K562 (cell line): ENCODE results near the gene DMXL1. TPM values are rescaled to one million over a fixed set of nuclear protein-coding genes. Genes with fewer than 3 reads are reported as not detected.

Experiments used
- ATAC-seq: fragments of 200-7000 bp; cut with Tn5 transposase; 3 replicates; pipeline ENCODE4 v1.9.1; 2020; ENCODE audit warnings: moderate library complexity
- BruUV-seq: library from RNA; stranded (reverse); fragments of 400-500 nt; replicated peaks from 2 replicates; lab custom pipeline; 2021; lab: Mats Ljungman, UMichigan
- CTCF ChIA-PET: fragments of 300-600 bp; formaldehyde crosslinking; extraction: SDS; loops from one replicate; lab custom pipeline; 2021; ENCODE audit warnings: low intra/inter-chr PET ratio; lab: Yijun Ruan, JAX
- POLR2A ChIA-PET: fragments of 300-600, 350-650 bp; sonication (Branson Sonifier 250); formaldehyde crosslinking; extraction: SDS; loops from one replicate; lab custom pipeline; 2021; ENCODE audit warnings: antibody characterized with exemption, inconsistent platforms; lab: Yijun Ruan, JAX
- DNase-seq, 4 experiments: peaks; one replicate each; pipeline versions ENCODE4 v3.0.0 to v3.0.0-alpha.2; 2011 to 2018; ENCODE audit warnings: low spot score in 3 of 4, mixed read lengths in 3 of 4; ENCODE audit errors: extremely low read depth in 1 of 4
- FAIRE-seq: peaks from 2 replicates; lab custom pipeline; 2011; peaks lifted over from hg19 to GRCh38; lab: Jason Lieb, UNC
- H2AFZ ChIP-seq: 2 replicates; pipeline ENCODE4 v1.6.0; 2011; ENCODE audit warnings: low read depth, low read length, control low read depth, inconsistent platforms
- H3K27ac ChIP-seq: fragments of 200-600 bp; 3 replicates; pipeline ENCODE4 v1.8.0; 2011; ENCODE audit warnings: low read depth, mild to moderate bottlenecking, control low read depth, inconsistent platforms, low read length, moderate library complexity, mixed read lengths; ENCODE audit errors: extremely low read depth
- H3K27me3 ChIP-seq, 2 experiments: fragments of 300-600 bp in 1 of 2; 2 replicates in 1 of 2; 3 replicates in 1 of 2; pipeline versions ENCODE4 v1.6.0 to v1.8.0; 2011; ENCODE audit warnings: inconsistent platforms in 2 of 2, low read length in 2 of 2, mild to moderate bottlenecking in 1 of 2, mixed read lengths in 1 of 2, moderate library complexity in 1 of 2; ENCODE audit not compliant: control insufficient read depth in 2 of 2, insufficient read depth in 2 of 2
- H3K36me3 ChIP-seq: fragments of 300-600 bp; 3 replicates; pipeline ENCODE4 v1.8.0; 2011; ENCODE audit warnings: mild to moderate bottlenecking, low read length, inconsistent platforms; ENCODE audit not compliant: control insufficient read depth, insufficient read depth
- H3K4me1 ChIP-seq, 2 experiments: fragments of 200-600 bp in 1 of 2; replicated peaks in 1 of 2; 2 replicates in 1 of 2; 3 replicates in 1 of 2; pipeline versions ENCODE4 v1.5.1 to v1.8.0; 2011; ENCODE audit warnings: inconsistent platforms in 2 of 2, low read length in 2 of 2, mild to moderate bottlenecking in 1 of 2, mixed read lengths in 1 of 2, moderate library complexity in 1 of 2; ENCODE audit not compliant: control insufficient read depth in 2 of 2, insufficient read depth in 2 of 2
- H3K4me2 ChIP-seq: 2 replicates; pipeline ENCODE4 v1.6.1; 2011; ENCODE audit warnings: low read length, control low read depth, inconsistent platforms, mixed read lengths; ENCODE audit not compliant: insufficient read depth
- H3K4me3 ChIP-seq: fragments of 200-600 bp; sonication (generic), shearing (Covaris generic); 2 replicates; pipeline ENCODE4 v1.5.1; 2016; ENCODE audit warnings: control low read depth, inconsistent platforms
- H3K79me2 ChIP-seq: fragments of 200-600 bp; 3 replicates; pipeline ENCODE4 v1.8.0; 2011; ENCODE audit warnings: low read length, inconsistent platforms; ENCODE audit not compliant: control insufficient read depth, insufficient read depth
- H3K9ac ChIP-seq, 2 experiments: 2 replicates each; pipeline versions ENCODE4 v1.6.0 to v1.6.1; 2011; ENCODE audit warnings: low read depth in 2 of 2, low read length in 2 of 2, control low read depth in 1 of 2, inconsistent platforms in 1 of 2, mild to moderate bottlenecking in 1 of 2, mixed read lengths in 1 of 2; ENCODE audit not compliant: insufficient read depth in 1 of 2
- H3K9me1 ChIP-seq: one replicate; pipeline ENCODE4 v1.6.0; 2011; ENCODE audit warnings: inconsistent platforms, mild to moderate bottlenecking, low read length, moderate library complexity; ENCODE audit not compliant: control insufficient read depth, insufficient read depth
- H3K9me3 ChIP-seq: replicated peaks from 2 replicates; pipeline ENCODE4 v1.5.1; 2011; ENCODE audit warnings: low read depth, low read length, inconsistent platforms; ENCODE audit not compliant: control insufficient read depth, insufficient read depth
- H4K20me1 ChIP-seq: replicated peaks from 2 replicates; pipeline ENCODE4 v1.6.1; 2011; ENCODE audit warnings: low read length, inconsistent platforms, mixed read lengths; ENCODE audit not compliant: control insufficient read depth, insufficient read depth
- JUNB ChIP-seq: fragments of 450-650 bp; formaldehyde crosslinking; conservative IDR thresholded peaks from 2 replicates; pipeline ENCODE4 v1.4.0; 2020; ENCODE audit warnings: mild to moderate bottlenecking
- SPI1 ChIP-seq: IDR thresholded peaks from 2 replicates; pipeline ENCODE4 v1.6.1; 2011; ENCODE audit warnings: low read depth, low read length, control low read depth, borderline replicate concordance
- TOE1 ChIP-seq, 2 experiments: fragments of 450-650 bp in 1 of 2; sonication (generic) in 1 of 2; formaldehyde crosslinking in 1 of 2; IDR thresholded peaks; 2 replicates each; pipeline versions ENCODE4 v1.7.1 to v1.8.0; 2016 to 2022; ENCODE audit warnings: borderline replicate concordance in 2 of 2, mild to moderate bottlenecking in 2 of 2, antibody characterized with exemption in 1 of 2, inconsistent platforms in 1 of 2, low read depth in 1 of 2, missing genetic modification reagents in 1 of 2, moderate library complexity in 1 of 2
- ZFP1 ChIP-seq: fragments of 450-650 bp; formaldehyde crosslinking; IDR thresholded peaks from 2 replicates; pipeline ENCODE4 v1.4.0; 2020; ENCODE audit warnings: mild to moderate bottlenecking, mixed read lengths
- WGBS: fragments of 100-300 bp; shearing (Covaris generic); methylation state at CpG from one replicate; pipeline ENCODE4 v1.1.6; 2016; ENCODE audit warnings: low coverage, mixed read lengths; ENCODE audit not compliant: insufficient coverage; ENCODE audit errors: missing lambda C conversion rate; 5-methylcytosine and 5-hydroxymethylcytosine counted together
- in situ Hi-C: fragments of 300-500 bp; cut with MboI; formaldehyde crosslinking; loops from 4 replicates; pipeline ENCODE4 v1.15.0; 2018; ENCODE audit warnings: inconsistent platforms, mixed read lengths
- intact Hi-C: fragments of 100-400 bp; cut with micrococcal nuclease; formaldehyde crosslinking; loops from 2 replicates; pipeline ENCODE4 v1.14.2; 2022
- polyA plus RNA-seq, 8 experiments: library from polyadenylated mRNA; depleted of rRNA in 4 of 8; stranded (reverse) in 5 of 8; unstranded in 3 of 8; fragments of >200 nt; fragmentation: Nextera tagmentation in 2 of 8; fragmentation: Illumina TruSeq in 1 of 8; extraction: Ambion mirVana in 2 of 8; extraction: Trizol in 1 of 8; gene quantifications; 2 replicates each; pipeline versions ENCODE4 v1.2.1 to v1.2.3, GENCODE V29; 2011 to 2014; ENCODE audit warnings: inconsistent platforms in 1 of 8, missing spikeins in 1 of 8
- total RNA-seq, 7 experiments: library from RNA; depleted of rRNA in 6 of 7; stranded (reverse); fragments of >200 nt in 6 of 7; fragmentation: Illumina TruSeq in 2 of 7; extraction: Trizol in 2 of 7; gene quantifications; 2 replicates each; pipeline versions ENCODE4 v1.2.1 to v1.2.3, GENCODE V29; 2011 to 2021; ENCODE audit warnings: low replicate concordance in 1 of 7

The DMXL1 gene
- total and polyA plus RNA-seq, 9 of the 15 experiments (the other 6 are each of a cell fraction or from before 2014, with no cell fraction given), result 8.3 to 40.3 (median 30.6) TPM

DNA sequence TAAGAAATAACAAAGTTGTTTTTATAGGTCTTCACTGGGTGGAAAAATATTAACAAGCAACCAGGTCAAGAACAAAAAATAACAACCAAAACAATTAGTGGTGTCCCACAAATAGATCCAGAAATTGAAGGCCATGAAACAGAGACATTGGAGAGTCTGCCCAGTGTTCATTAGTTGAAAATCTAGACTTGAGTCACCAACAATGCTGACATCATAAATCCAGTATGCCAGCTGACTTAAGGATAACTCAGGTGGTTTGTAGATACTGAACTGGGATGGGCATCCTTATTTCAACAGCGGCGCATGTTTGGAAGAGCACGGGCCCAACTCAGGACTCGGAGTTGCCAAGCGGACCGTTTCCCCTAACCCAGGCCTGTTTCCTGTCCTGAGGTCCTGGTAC, 204.3 kb downstream of the DMXL1 start (continued):
- TF ChIP-seq TOE1 (IDR thresholded peaks at IDR 0.05; ENCODE audit: borderline replicate concordance) (no peak), TOE1 (CRISPR knock-in tag; IDR thresholded peaks at IDR 0.05; ENCODE audit: borderline replicate concordance, low read depth) (no peak), ZFP1 (no peak)

- CTCF ChIA-PET, result interaction anchor here (0.5 kb wide), 1 partner anchor 1123 kb away, joined by 3 read pairs; no protein-coding TSS in a partner anchor
- no peaks in the 10 kb centered on the region for H3K27me3 ChIP-seq
- in situ Hi-C loops (no loop called here), intact Hi-C loops (no loop called here)
- FAIRE-seq (no peak), ATAC-seq (no peak), DNase-seq (no peak)
- 69% methylated on average over 3 of the region's 3 CpGs for WGBS
- H3K36me3 ChIP-seq, result peaks cover 18% of the 10 kb centered on the region; the same call in 2 of the 3 replicates
- TF ChIP-seq JUNB (CRISPR knock-in tag) (no peak), SPI1 (peak; percentile 24; the same call in 1 of the 2 replicates)
- H2AFZ ChIP-seq, result no peak overlapping the region
- peaks cover 92% of the 10 kb centered on the region for H3K79me2 ChIP-seq
- peaks cover 13 to 41% of the 10 kb centered on the region in 2 experiments; a peak in 4 of 5 replicates for H3K4me1 ChIP-seq
- no peak overlapping the region for H3K27ac ChIP-seq
- no peak overlapping the region for H3K9ac ChIP-seq
- H3K4me2 ChIP-seq, result no peak overlapping the region
- H3K4me3 ChIP-seq, result no peak overlapping the region
- no peaks in the 10 kb centered on the region for H3K9me1 ChIP-seq
- no peaks in the 10 kb centered on the region for H3K9me3 ChIP-seq
- BruUV-seq, result no TSS peak
- POLR2A ChIA-PET, result no interaction called here
- no peaks in the 10 kb centered on the region for H4K20me1 ChIP-seq
Observed at GRCh38 chr5:119275601-119276173, 204.8 kb downstream of the DMXL1 start.
